ENCODE results near the gene MYO1H.

Gene MYO1H

GRCh38 chr12:109461846-109462756 lies 114.4 kb downstream of the MYO1H start:
- H2AFZ ChIP-seq (ENCODE audit: low read length), result no peak overlapping the region
- H3K4me2 ChIP-seq (ENCODE audit: low read length), result no peak overlapping the region
- no peak overlapping the region for H3K4me3 ChIP-seq (ENCODE audit: low read depth, low read length, poor library complexity, severe bottlenecking)
- H3K36me3 ChIP-seq (ENCODE audit: insufficient read depth, low read length), result peaks cover 11% of the 10 kb centered on the region; the same call in 1 of the 2 replicates
- H3K9ac ChIP-seq (ENCODE audit: low read length), result no peak overlapping the region
- H3K79me2 ChIP-seq (ENCODE audit: insufficient read depth, low read length), result no peaks in the 10 kb centered on the region
- H4K20me1 ChIP-seq (ENCODE audit: insufficient read depth, low read length), result no peaks in the 10 kb centered on the region
- no peak for TF ChIP-seq EZH2 (IDR thresholded peaks at IDR 0.05; ENCODE audit: borderline replicate concordance, low read length)
- no peak for TF ChIP-seq CTCF (IDR thresholded peaks at IDR 0.05; ENCODE audit: low read length)
- H3K4me1 ChIP-seq (ENCODE audit: insufficient read depth, low read length, severe bottlenecking), result peaks cover 12% of the 10 kb centered on the region
- no peak overlapping the region for H3K27ac ChIP-seq (ENCODE audit: low read depth, low read length, poor library complexity, severe bottlenecking)
- no peaks in the 10 kb centered on the region for H3K27me3 ChIP-seq (ENCODE audit: insufficient read depth, low read length)
- no peaks in the 10 kb centered on the region for H3F3A ChIP-seq (ENCODE audit: insufficient read depth, low read length)
- H3K9me2 ChIP-seq (ENCODE audit: low read depth, low read length), result no peaks in the 10 kb centered on the region
- no peaks in the 10 kb centered on the region for H3K9me3 ChIP-seq (ENCODE audit: low read length)

- H3K4me2 ChIP-seq (ENCODE audit: low read length), result no peak overlapping the region
- no peak overlapping the region for H3K27ac ChIP-seq (ENCODE audit: low read depth, low read length, poor library complexity, severe bottlenecking)
- no peak overlapping the region for H3K9ac ChIP-seq (ENCODE audit: low read length)
- no peak overlapping the region for H2AFZ ChIP-seq (ENCODE audit: low read length)
- H4K20me1 ChIP-seq (ENCODE audit: insufficient read depth, low read length), result no peaks in the 10 kb centered on the region
- TF ChIP-seq CTCF (IDR thresholded peaks at IDR 0.05; ENCODE audit: low read length) (no peak), EZH2 (IDR thresholded peaks at IDR 0.05; ENCODE audit: borderline replicate concordance, low read length) (no peak)
- 0 out of 2 replicates have a peak, but pooled peaks cover 9% of the 10 kb centered on the region for H3K36me3 ChIP-seq (ENCODE audit: insufficient read depth, low read length)
- no peaks in the 10 kb centered on the region for H3K27me3 ChIP-seq (ENCODE audit: insufficient read depth, low read length)
- peaks cover 12% of the 10 kb centered on the region for H3K4me1 ChIP-seq (ENCODE audit: insufficient read depth, low read length, severe bottlenecking)
- no peaks in the 10 kb centered on the region for H3K9me2 ChIP-seq (ENCODE audit: low read depth, low read length)
- H3F3A ChIP-seq (ENCODE audit: insufficient read depth, low read length), result no peaks in the 10 kb centered on the region
- no peaks in the 10 kb centered on the region for H3K79me2 ChIP-seq (ENCODE audit: insufficient read depth, low read length)
- no peak overlapping the region for H3K4me3 ChIP-seq (ENCODE audit: low read depth, low read length, poor library complexity, severe bottlenecking)
- no peaks in the 10 kb centered on the region for H3K9me3 ChIP-seq (ENCODE audit: low read length)
Observed at GRCh38 chr12:109462868-109463692, 115.4 kb downstream of the MYO1H start.

- H3K27me3 ChIP-seq (ENCODE audit: insufficient read depth, low read length), result no peaks in the 10 kb centered on the region
- no peaks in the 10 kb centered on the region for H4K20me1 ChIP-seq (ENCODE audit: insufficient read depth, low read length)
- no peaks in the 10 kb centered on the region for H3F3A ChIP-seq (ENCODE audit: insufficient read depth, low read length)
- no peaks in the 10 kb centered on the region for H3K79me2 ChIP-seq (ENCODE audit: insufficient read depth, low read length)
- H3K9ac ChIP-seq (ENCODE audit: low read length), result no peak overlapping the region
- no peak overlapping the region for H3K4me2 ChIP-seq (ENCODE audit: low read length)
- peaks cover 12% of the 10 kb centered on the region for H3K4me1 ChIP-seq (ENCODE audit: insufficient read depth, low read length, severe bottlenecking)
- 0 out of 2 replicates have a peak, but pooled peaks cover 9% of the 10 kb centered on the region for H3K36me3 ChIP-seq (ENCODE audit: insufficient read depth, low read length)
- H3K27ac ChIP-seq (ENCODE audit: low read depth, low read length, poor library complexity, severe bottlenecking), result no peak overlapping the region
- H2AFZ ChIP-seq (ENCODE audit: low read length), result no peak overlapping the region
- no peak for TF ChIP-seq EZH2 (IDR thresholded peaks at IDR 0.05; ENCODE audit: borderline replicate concordance, low read length)
- TF ChIP-seq CTCF (IDR thresholded peaks at IDR 0.05; ENCODE audit: low read length), result no peak
- H3K4me3 ChIP-seq (ENCODE audit: low read depth, low read length, poor library complexity, severe bottlenecking), result no peak overlapping the region
- H3K9me2 ChIP-seq (ENCODE audit: low read depth, low read length), result no peaks in the 10 kb centered on the region
- H3K9me3 ChIP-seq (ENCODE audit: low read length), result no peaks in the 10 kb centered on the region
Observed at GRCh38 chr12:109463756-109464155, 116.1 kb downstream of the MYO1H start.
